K562 (cell line): ENCODE data around the gene LPIN1. TPM values are rescaled to one million over a fixed set of nuclear protein-coding genes. Genes with fewer than 3 reads are reported as not detected.

Source experiments
- ARID1B ChIP-seq: fragments of 450-650 bp; IDR thresholded peaks from 2 replicates; pipeline ENCODE4 v1.6.1; 2016; ENCODE audit warnings: antibody characterized with exemption, mild to moderate bottlenecking, inconsistent platforms
- COPS2 ChIP-seq: fragments of 450-650 bp; conservative IDR thresholded peaks from 2 replicates; pipeline ENCODE4 v1.6.1; 2016; ENCODE audit warnings: mild to moderate bottlenecking, moderate library complexity
- ETV1 ChIP-seq: fragments of 450-650 bp; conservative IDR thresholded peaks from 2 replicates; pipeline ENCODE4 v1.6.1; 2016; ENCODE audit warnings: missing genetic modification characterization, control low read depth, low read depth, missing compliant biosample characterization
- MITF ChIP-seq: IDR thresholded peaks from 2 replicates; pipeline ENCODE4 v1.6.1; 2014; ENCODE audit warnings: antibody characterized with exemption
- RBM14 ChIP-seq: fragments of 200-400 bp; formaldehyde crosslinking; IDR thresholded peaks from 2 replicates; pipeline ENCODE4 v1.6.1; 2018; ENCODE audit warnings: low read depth, mild to moderate bottlenecking, low read length, moderate library complexity, borderline replicate concordance; ENCODE audit not compliant: insufficient read depth
- RBM22 ChIP-seq: fragments of 200-400 bp; formaldehyde crosslinking; IDR thresholded peaks from 2 replicates; pipeline ENCODE4 v1.6.1; 2018; ENCODE audit warnings: low read length, low read depth; ENCODE audit not compliant: poor library complexity, severe bottlenecking
- RERE ChIP-seq: sonication (generic); formaldehyde crosslinking; IDR thresholded peaks from 2 replicates; pipeline ENCODE4 v1.8.0; 2023; ENCODE audit warnings: missing genetic modification reagents, mild to moderate bottlenecking, borderline replicate concordance
- RFX5 ChIP-seq: IDR thresholded peaks from 2 replicates; pipeline ENCODE4 v1.6.1; 2011; ENCODE audit warnings: low read depth, mild to moderate bottlenecking, improper control_type of control experiment, low read length
- SRSF1 ChIP-seq: fragments of 200-400 bp; formaldehyde crosslinking; IDR thresholded peaks from 2 replicates; pipeline ENCODE4 v1.6.1; 2017; ENCODE audit warnings: mild to moderate bottlenecking, low read depth, low read length, moderate library complexity
- ZBTB7A ChIP-seq: IDR thresholded peaks from 2 replicates; pipeline ENCODE4 v1.6.1; 2011; ENCODE audit warnings: low read depth, mild to moderate bottlenecking, low read length, moderate library complexity, borderline replicate concordance; ENCODE audit not compliant: control insufficient read depth
- ZNF174 ChIP-seq: fragments of 250-450 bp; sonication (Bioruptor Pico); IDR thresholded peaks from 2 replicates; pipeline ENCODE4 v1.4.0; 2020; ENCODE audit warnings: mild to moderate bottlenecking
- ZNF274 ChIP-seq: IDR thresholded peaks from 2 replicates; pipeline ENCODE4 v1.6.1; 2011; ENCODE audit warnings: low read depth, mild to moderate bottlenecking, low read length, moderate library complexity, borderline replicate concordance
- ZNF511 ChIP-seq: sonication (generic); formaldehyde crosslinking; IDR thresholded peaks from 2 replicates; pipeline ENCODE4 v1.8.0; 2022; ENCODE audit warnings: mild to moderate bottlenecking, missing genetic modification reagents
- ZNF518B ChIP-seq: fragments of 250-450 bp; sonication (Bioruptor Pico); IDR thresholded peaks from 2 replicates; pipeline ENCODE4 v1.5.0; 2021; ENCODE audit warnings: mild to moderate bottlenecking, moderate library complexity
- polyA plus RNA-seq, 8 experiments: library from polyadenylated mRNA; depleted of rRNA in 4 of 8; stranded (reverse) in 5 of 8; unstranded in 3 of 8; fragments of >200 nt; fragmentation: Nextera tagmentation in 2 of 8; fragmentation: Illumina TruSeq in 1 of 8; extraction: Ambion mirVana in 2 of 8; extraction: Trizol in 1 of 8; gene quantifications; 2 replicates each; pipeline versions ENCODE4 v1.2.1 to v1.2.3, GENCODE V29; 2011 to 2014; ENCODE audit warnings: inconsistent platforms in 1 of 8, missing spikeins in 1 of 8
- total RNA-seq, 7 experiments: library from RNA; depleted of rRNA in 6 of 7; stranded (reverse); fragments of >200 nt in 6 of 7; fragmentation: Illumina TruSeq in 2 of 7; extraction: Trizol in 2 of 7; gene quantifications; 2 replicates each; pipeline versions ENCODE4 v1.2.1 to v1.2.3, GENCODE V29; 2011 to 2021; ENCODE audit warnings: low replicate concordance in 1 of 7

LPIN1 gene
- total and polyA plus RNA-seq, 9 of the 15 experiments (the other 6 are each of a cell fraction or from before 2014, with no cell fraction given), result 9.2 to 84.0 (median 27.8) TPM

GRCh38 chr2:11829947-11830707 is 83.7 kb downstream of the LPIN1 start (continued):
- TF ChIP-seq SRSF1, result no peak
- no peak for TF ChIP-seq ZNF518B
- TF ChIP-seq COPS2, result no peak
- no peak for TF ChIP-seq RFX5
- peak; percentile 19; the same call in 1 of the 2 replicates for TF ChIP-seq ZBTB7A
- TF ChIP-seq RBM14, result no peak
- TF ChIP-seq RBM22, result no peak
- TF ChIP-seq ARID1B, result peak; percentile 92
- TF ChIP-seq ZNF274, result no peak
- no peak for TF ChIP-seq MITF
- no peak for TF ChIP-seq RERE (CRISPR knock-in tag)
- TF ChIP-seq ETV1, result peak; percentile 98
- no peak for TF ChIP-seq ZNF511 (CRISPR knock-in tag)
- TF ChIP-seq ZNF174 (CRISPR knock-in tag), result no peak
